Heart left ventricle (tissue), 13 donors: ENCODE measurements around the gene TXNDC12.

Source experiments
- POLR2A ChIP-seq, 2 donors: fragments of 450-650 bp; IDR thresholded peaks; one replicate each; pipeline ENCODE4 v1.6.1; 2017; ENCODE audit warnings: antibody characterized with exemption in 2 of 2, mild to moderate bottlenecking in 2 of 2, moderate library complexity in 2 of 2
- TF ChIP-seq, protein P1 (sequence below), 12 donors: fragments of 200-600 bp; sonication (generic) in 4 of 12; IDR thresholded peaks; one replicate each; pipeline versions ENCODE4 v1.5.0 to v1.8.0; 2018 to 2022; ENCODE audit warnings: antibody characterized with exemption in 12 of 12, mild to moderate bottlenecking in 5 of 12
- donor health status: ischemic (EF 13 %, LVEDD 7.1; RV severe dilation, severe dysfunction).
- donor health status: DM: no; HTN: yes; CAD: no.
- donor health status: DM: no; HTN: no; CAD: no.
- donor health status: ischemic (EF 25% LVEDD 6.9; RV normal size, moderate dysfunction).
- donor health status: ischemic (EF 25% LVEDD 5.7; RV mildly dilated, moderate dysfunction).
- donor health status: ischemic (EF 35%, LVEDD 5.7; RV mildly dilated, moderate dysfunction).
- donor health status: nonischemic (EF 11% LVEDD 7.7; RV severe dilation, severe dysfunction).
- donor health status: DM: yes; HTN: yes; CAD: no.
- donor health status: PGD.
- donor health status: ischemic (EF 29% LVEDD 5.4; RV normal size, mild dysfunction).
- donor health status: nonischemic (EF 23%, LVEDD 6.1; RV moderate dilation, normal function).

DNA sequence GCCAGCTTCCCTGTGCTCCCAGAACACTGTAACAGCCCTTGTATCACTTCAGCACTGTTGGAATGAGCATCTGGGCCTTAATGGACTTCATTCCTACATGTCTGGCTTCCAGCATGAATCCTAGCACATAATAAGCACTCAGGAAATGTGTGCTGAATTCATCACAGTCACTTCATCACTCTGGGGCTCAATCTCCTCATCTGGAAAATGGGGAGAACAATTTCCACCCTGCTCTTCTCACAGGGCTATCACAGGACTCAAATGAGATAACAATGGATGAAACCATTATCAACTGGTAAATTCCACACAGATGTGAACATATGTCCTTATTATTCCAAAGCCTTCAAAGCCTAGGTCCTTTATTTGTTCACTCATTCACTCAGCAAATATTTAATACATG, 76.9 kb downstream of the TXNDC12 start:
- TF ChIP-seq, protein P1, sequence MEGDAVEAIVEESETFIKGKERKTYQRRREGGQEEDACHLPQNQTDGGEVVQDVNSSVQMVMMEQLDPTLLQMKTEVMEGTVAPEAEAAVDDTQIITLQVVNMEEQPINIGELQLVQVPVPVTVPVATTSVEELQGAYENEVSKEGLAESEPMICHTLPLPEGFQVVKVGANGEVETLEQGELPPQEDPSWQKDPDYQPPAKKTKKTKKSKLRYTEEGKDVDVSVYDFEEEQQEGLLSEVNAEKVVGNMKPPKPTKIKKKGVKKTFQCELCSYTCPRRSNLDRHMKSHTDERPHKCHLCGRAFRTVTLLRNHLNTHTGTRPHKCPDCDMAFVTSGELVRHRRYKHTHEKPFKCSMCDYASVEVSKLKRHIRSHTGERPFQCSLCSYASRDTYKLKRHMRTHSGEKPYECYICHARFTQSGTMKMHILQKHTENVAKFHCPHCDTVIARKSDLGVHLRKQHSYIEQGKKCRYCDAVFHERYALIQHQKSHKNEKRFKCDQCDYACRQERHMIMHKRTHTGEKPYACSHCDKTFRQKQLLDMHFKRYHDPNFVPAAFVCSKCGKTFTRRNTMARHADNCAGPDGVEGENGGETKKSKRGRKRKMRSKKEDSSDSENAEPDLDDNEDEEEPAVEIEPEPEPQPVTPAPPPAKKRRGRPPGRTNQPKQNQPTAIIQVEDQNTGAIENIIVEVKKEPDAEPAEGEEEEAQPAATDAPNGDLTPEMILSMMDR (IDR thresholded peaks at IDR 0.05), result no peak
- TF ChIP-seq POLR2A (IDR thresholded peaks at IDR 0.05), result no peak
